ENCODE results near the gene LRRC1.

The LRRC1 gene
- 2.7 to 18.3 (median 5.7) reads per million in 9 experiments for total RNA-seq

DNA sequence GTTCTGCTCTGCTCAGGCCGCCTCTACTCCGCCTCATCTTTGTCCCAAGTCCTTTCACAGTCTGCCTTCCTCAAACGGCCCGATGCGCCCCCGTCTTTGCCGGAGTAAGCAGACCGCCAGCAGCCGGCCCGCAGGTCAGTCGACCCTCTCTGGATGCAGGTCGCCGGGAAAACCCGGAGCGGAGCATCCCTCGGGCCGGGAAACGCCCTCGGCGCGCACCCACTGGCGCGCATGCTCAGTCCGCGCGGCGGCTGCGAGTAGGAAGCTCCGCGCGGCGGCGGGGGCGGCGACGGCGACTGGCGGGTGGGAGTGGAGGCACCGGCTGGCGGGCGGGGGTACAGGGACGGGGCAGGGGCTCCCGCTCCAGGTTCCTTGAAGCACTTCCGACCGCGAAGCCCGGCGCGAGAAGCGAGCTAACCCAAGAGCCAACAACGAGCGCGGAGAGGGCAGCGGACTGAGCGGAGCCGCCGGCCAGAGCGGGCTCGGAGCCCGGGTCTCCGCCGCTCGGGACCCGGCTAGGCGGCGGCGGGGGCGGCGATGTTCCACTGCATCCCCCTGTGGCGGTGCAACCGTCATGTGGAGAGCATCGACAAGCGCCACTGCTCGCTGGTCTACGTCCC, at the start of gene LRRC1:
TSS of gene LRRC1 (plus strand) at position 286 of the 620 bp plus-strand sequence. CDS start at position 538, 252 bp downstream.
- peaks cover 13 to 24% of the 10 kb centered on the region in 2 donors for H3K27me3 Mint-ChIP-seq
- H3K9me3 Mint-ChIP-seq = no peaks in the 10 kb centered on the region
- DNase-seq (peak; percentile 73 to 76 (median 74)), ATAC-seq (replicated peaks) (peak; percentile 71)
- no peaks in the 10 kb centered on the region for H3K36me3 Mint-ChIP-seq (ENCODE audit: insufficient read depth)
- peak within 1 kb of the TSS; percentile 88 to 90 for H3K4me3 Mint-ChIP-seq
- peaks cover 30% of the 10 kb centered on the region in 2 donors for H3K4me1 Mint-ChIP-seq (ENCODE audit: low read depth in 2 of 2)
- H3K27ac Mint-ChIP-seq = peak within 1 kb of the TSS; percentile 85 to 90

DNA sequence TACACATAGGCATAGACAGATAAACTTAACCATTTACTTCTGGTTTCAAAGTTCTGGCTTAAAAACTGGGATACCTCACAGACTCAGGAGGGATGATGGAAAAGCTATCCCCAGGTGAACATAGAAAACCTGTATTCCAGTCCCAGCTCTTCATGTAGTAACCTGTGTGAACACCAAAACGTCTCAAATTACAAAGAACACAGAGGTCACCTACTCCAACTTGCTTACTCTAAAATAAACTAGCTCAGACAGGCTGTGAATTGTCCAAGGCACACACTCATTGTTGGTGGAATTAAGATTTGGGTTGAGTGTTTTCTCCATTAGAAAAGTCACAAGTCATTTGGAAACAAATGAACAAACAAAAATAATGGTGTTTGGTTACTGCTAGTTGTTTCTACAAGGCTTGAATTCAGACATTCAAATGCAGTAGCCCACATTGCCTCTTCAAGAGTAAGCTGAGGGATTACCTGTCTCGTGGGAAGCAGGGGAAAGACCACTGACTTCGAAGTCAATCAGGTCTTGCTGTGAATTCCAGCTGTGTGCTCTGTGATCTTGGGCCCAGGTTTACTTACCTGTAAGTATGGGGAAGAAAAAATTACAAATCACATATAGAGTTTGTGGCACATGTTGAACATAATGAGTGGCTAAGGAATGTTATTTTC, 48.2 kb upstream of the LRRC1 start:
- no peak for DNase-seq
- H3K27me3 Mint-ChIP-seq = peaks cover 0 to 13% of the 10 kb centered on the region in 2 donors
- H3K4me1 Mint-ChIP-seq (ENCODE audit: low read depth in 2 of 2) = peaks cover under 1 to 2% of the 10 kb centered on the region in 2 donors
- H3K27ac Mint-ChIP-seq = no peak overlapping the region
- ATAC-seq (replicated peaks) = no peak
- no peaks in the 10 kb centered on the region for H3K9me3 Mint-ChIP-seq
- H3K36me3 Mint-ChIP-seq (ENCODE audit: insufficient read depth) = no peaks in the 10 kb centered on the region
- H3K4me3 Mint-ChIP-seq = no peak overlapping the region

DNA sequence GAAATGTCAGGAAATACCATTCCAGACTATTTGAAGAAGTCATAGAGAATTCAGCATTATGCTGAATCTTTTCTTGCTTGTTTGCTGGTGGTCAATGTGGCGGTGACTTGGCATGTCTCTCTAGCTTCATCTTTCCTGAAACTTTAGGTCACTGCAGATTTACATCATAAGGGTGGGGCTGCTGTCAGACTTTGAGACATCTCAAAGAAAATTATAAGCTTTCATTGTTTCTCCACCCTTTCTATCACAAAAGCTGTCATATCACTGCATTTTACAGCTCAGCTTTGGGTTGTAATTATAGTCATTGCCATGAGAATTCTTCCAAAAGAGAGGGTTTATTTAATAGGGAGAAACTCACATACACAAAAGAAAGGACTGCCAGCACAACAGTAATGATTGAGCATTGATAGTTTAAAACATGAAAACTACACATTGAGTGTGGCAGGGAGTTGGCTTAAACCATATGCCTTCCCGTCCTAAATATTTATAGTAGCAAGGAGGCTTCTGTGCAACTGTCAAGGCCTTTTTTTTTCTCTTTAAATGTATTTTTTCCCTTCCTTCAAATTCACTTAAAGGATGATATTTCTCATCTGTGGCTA, 44.7 kb upstream of the LRRC1 start:
- Mint-ChIP-seq H3K9me3 (no peaks in the 10 kb centered on the region), H3K4me1 (ENCODE audit: low read depth in 2 of 2) (no peaks in the 10 kb centered on the region), H3K27ac (no peak overlapping the region), H3K4me3 (no peak overlapping the region), H3K36me3 (ENCODE audit: insufficient read depth) (no peaks in the 10 kb centered on the region), H3K27me3 (peaks cover 15 to 20% of the 10 kb centered on the region in 2 donors)
- ATAC-seq (replicated peaks) (no peak), DNase-seq (no peak)

DNA sequence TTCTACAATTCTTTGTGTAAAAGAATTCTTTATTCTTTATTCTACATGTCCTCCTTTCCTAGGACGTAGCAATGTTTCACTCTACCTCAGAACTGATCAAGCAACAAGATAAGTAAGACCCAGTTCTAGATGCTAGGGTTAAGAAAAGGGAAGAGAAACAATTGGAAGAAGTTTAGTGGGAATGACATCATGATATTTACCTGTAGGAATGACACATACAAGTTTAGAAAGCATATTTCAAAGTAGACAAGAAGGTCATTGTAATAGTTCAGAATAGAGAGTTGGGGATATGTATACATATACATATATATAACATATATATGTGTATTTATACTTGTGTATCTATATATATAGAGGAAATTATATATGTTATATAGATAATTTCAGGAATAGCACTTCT, 43.4 kb upstream of the LRRC1 start:
- no peak overlapping the region for H3K27ac Mint-ChIP-seq
- no peaks in the 10 kb centered on the region for H3K9me3 Mint-ChIP-seq
- H3K36me3 Mint-ChIP-seq (ENCODE audit: insufficient read depth) = no peaks in the 10 kb centered on the region
- DNase-seq = no peak
- no peak for ATAC-seq (replicated peaks)
- no peak overlapping the region for H3K4me3 Mint-ChIP-seq
- H3K4me1 Mint-ChIP-seq (ENCODE audit: low read depth in 2 of 2) = no peaks in the 10 kb centered on the region
- H3K27me3 Mint-ChIP-seq = peaks cover 15 to 26% of the 10 kb centered on the region in 2 donors

DNA sequence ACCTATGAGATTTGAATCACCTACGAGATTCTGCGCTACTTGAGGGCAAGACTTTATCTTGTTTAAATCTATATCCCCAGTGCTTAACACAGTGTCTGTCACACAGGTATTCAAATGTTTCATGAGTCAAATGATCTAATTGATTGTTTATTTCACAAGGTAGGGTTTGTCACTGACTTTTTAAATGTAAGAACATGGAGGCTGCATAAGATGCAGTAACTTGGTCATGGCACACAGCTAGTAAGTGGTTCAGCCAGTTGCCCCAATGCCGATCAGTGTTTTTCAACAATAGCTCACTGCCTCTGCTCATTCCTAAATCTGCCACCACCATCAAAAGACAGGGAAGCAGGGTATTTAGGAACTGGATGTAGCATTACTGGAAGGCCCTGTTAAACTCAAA, 42.4 kb upstream of the LRRC1 start:
- Mint-ChIP-seq H3K27me3 (peaks cover 15 to 26% of the 10 kb centered on the region in 2 donors), H3K9me3 (no peaks in the 10 kb centered on the region), H3K36me3 (ENCODE audit: insufficient read depth) (no peaks in the 10 kb centered on the region), H3K4me3 (no peak overlapping the region), H3K4me1 (ENCODE audit: low read depth in 2 of 2) (no peaks in the 10 kb centered on the region), H3K27ac (no peak overlapping the region)
- no peak for DNase-seq
- ATAC-seq (replicated peaks) = no peak

DNA sequence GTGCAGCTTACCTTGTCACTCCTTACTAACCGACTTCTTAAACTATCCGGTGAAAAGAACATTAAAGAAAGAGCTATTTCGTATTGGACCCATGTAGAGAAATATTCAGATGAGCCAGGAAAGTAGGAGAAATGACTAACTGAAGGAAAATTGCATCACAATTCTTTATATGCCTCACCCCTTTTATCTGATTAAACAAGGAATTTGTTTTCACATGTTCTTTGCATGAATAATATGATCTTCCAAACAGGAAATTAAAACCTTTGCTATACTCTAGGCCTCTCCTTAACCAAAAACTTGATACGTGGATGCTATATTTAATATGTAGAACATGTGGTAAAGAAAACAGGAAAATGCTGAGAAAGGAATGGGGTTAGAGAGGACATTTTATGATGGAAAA, 41.9 kb upstream of the LRRC1 start:
- H3K4me1 Mint-ChIP-seq (ENCODE audit: low read depth in 2 of 2) = no peaks in the 10 kb centered on the region
- peaks cover 15 to 26% of the 10 kb centered on the region in 2 donors for H3K27me3 Mint-ChIP-seq
- no peak overlapping the region for H3K27ac Mint-ChIP-seq
- H3K4me3 Mint-ChIP-seq = no peak overlapping the region
- H3K9me3 Mint-ChIP-seq = no peaks in the 10 kb centered on the region
- ATAC-seq (replicated peaks) (no peak), DNase-seq (no peak)
- H3K36me3 Mint-ChIP-seq (ENCODE audit: insufficient read depth) = no peaks in the 10 kb centered on the region

DNA sequence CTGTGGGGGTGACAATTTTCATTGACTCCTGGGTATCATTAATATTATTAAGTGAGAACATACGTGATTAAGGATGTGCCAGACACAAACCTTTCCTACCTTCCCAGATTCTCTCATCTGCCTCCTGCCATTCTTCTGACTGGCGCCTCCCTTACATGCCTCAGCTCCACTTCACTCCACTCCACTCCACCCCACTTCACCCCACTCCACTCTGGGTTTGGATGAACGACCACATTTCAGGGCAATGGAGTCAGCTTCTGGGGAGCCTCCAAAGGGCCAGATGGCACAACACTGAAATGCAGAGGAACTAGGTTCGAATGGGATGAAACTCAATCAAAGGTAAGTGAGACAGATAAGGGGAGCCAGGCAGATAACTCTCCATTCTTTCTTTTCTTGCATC, 40.5 kb upstream of the LRRC1 start:
- no peaks in the 10 kb centered on the region for H3K9me3 Mint-ChIP-seq
- no peak overlapping the region for H3K4me3 Mint-ChIP-seq
- ATAC-seq (replicated peaks) = no peak
- no peak overlapping the region for H3K27ac Mint-ChIP-seq
- peaks cover 15 to 29% of the 10 kb centered on the region in 2 donors for H3K27me3 Mint-ChIP-seq
- no peaks in the 10 kb centered on the region for H3K4me1 Mint-ChIP-seq (ENCODE audit: low read depth in 2 of 2)
- DNase-seq = no peak
- no peaks in the 10 kb centered on the region for H3K36me3 Mint-ChIP-seq (ENCODE audit: insufficient read depth)

DNA sequence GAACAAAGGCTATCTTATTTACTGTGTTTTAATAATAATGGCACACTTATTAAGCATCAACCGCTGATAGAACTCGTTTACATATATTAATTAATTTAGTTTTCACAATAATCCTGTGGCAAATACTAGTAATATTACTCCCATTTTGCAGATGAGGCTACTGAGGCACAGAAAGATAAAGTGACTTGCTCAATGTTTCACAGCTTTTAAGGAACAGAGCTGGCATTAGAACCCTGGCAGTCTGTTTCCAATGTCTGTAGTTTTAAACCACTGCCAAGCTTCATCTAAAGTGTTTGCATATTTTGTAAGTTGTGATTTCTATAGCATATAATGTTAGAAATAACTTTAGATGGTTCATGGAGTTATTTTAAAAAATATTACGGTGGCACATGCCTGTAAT, 38.4 kb upstream of the LRRC1 start:
- H3K4me1 Mint-ChIP-seq (ENCODE audit: low read depth in 2 of 2) = no peaks in the 10 kb centered on the region
- H3K27me3 Mint-ChIP-seq = peaks cover 15 to 24% of the 10 kb centered on the region in 2 donors
- H3K36me3 Mint-ChIP-seq (ENCODE audit: insufficient read depth) = no peaks in the 10 kb centered on the region
- no peak overlapping the region for H3K4me3 Mint-ChIP-seq
- H3K9me3 Mint-ChIP-seq = no peaks in the 10 kb centered on the region
- ATAC-seq (replicated peaks) (no peak), DNase-seq (no peak)
- no peak overlapping the region for H3K27ac Mint-ChIP-seq

DNA sequence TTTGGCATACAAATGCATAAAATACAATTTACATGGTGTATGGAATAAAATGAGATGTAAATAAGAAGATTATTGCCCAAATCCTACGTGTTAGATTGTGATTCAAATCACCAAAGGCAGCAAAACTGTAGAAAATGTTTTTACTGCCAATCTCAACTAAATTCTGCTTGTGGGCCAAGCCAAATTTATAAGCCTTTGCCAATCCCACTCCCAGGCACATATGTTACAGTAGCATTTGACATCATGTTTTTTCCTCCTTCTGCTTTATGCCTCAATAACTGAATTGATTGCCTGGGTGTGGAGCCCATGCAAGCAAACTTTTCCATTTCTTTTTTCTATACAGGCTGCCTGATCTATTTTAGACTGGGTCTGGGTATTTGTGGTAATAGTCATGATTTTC, 36.3 kb upstream of the LRRC1 start:
- Mint-ChIP-seq H3K27ac (no peak overlapping the region), H3K9me3 (no peaks in the 10 kb centered on the region), H3K36me3 (ENCODE audit: insufficient read depth) (no peaks in the 10 kb centered on the region), H3K27me3 (peaks cover 15 to 23% of the 10 kb centered on the region in 2 donors), H3K4me3 (no peak overlapping the region), H3K4me1 (ENCODE audit: low read depth in 2 of 2) (no peaks in the 10 kb centered on the region)
- DNase-seq = no peak
- no peak for ATAC-seq (replicated peaks)

DNA sequence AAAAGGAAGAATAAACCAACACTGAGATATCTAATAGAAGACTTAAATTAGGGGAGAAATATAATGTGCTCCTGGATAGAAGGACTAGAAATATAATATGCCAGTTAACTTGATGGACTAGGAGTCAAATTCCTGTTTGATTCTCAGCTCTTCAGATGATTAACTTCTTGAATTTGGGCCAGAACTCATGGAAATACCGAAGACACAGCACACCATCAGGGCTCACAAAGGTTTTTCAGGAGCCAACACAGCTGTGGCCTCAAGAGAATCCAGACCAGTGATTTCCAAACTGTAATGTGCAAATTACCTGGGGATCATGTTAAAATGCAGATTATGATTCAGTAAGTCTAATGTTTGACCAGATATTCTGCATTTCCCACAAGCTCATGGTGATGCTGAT, 33.8 kb upstream of the LRRC1 start:
- ATAC-seq (replicated peaks) = no peak
- Mint-ChIP-seq H3K36me3 (ENCODE audit: insufficient read depth) (no peaks in the 10 kb centered on the region), H3K4me3 (no peak overlapping the region), H3K9me3 (no peaks in the 10 kb centered on the region), H3K27ac (no peak overlapping the region), H3K4me1 (ENCODE audit: low read depth in 2 of 2) (no peaks in the 10 kb centered on the region), H3K27me3 (peaks cover 24 to 30% of the 10 kb centered on the region in 2 donors)
- no peak for DNase-seq

DNA sequence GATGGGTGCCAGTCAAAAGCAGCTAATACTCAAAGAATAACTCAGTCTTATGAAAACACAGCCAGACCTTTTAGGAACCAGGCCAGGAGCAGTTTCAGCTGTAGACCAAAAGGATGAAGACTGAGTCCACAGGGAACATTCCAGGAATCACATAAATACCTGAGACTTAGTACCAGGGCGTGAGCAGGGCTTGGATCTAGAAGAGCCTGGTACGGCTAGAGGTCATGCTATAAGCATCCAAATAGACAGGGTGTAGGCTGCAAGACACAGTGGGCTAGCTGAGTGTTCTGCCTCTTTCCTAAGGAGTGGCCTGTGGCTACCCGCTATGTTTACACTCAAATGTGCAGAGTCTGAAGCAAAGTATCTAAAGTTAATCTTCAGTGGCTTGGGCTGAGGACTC, 29.5 kb upstream of the LRRC1 start:
- Mint-ChIP-seq H3K36me3 (ENCODE audit: insufficient read depth) (no peaks in the 10 kb centered on the region), H3K9me3 (peaks cover 0 to 1% of the 10 kb centered on the region in 2 donors), H3K27me3 (peaks cover 30 to 36% of the 10 kb centered on the region in 2 donors), H3K4me3 (no peak overlapping the region), H3K4me1 (ENCODE audit: low read depth in 2 of 2) (no peaks in the 10 kb centered on the region), H3K27ac (no peak overlapping the region)
- DNase-seq = no peak
- no peak for ATAC-seq (replicated peaks)

DNA sequence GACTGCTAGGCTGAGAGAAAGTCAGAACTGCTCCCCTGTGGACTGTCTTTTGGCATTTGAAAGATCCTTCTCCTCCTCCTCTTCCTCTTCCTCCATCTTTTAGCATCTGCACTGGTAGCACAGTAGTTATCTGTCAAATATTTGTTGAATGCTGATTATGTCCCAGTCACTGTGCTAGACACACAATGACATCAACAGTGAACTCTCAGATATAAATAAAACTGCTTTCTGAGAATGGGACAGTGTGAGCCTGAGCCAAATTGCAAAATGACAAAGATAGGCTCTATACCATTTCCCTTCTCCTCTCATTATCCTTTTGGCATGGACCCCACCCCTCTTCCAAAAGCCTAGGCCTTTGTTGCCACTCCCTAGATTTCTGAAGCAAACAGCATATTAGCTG, 27.9 kb upstream of the LRRC1 start:
- Mint-ChIP-seq H3K27me3 (peaks cover 36 to 37% of the 10 kb centered on the region in 2 donors), H3K9me3 (peaks cover 0 to 1% of the 10 kb centered on the region in 2 donors), H3K4me1 (ENCODE audit: low read depth in 2 of 2) (no peaks in the 10 kb centered on the region), H3K4me3 (no peak overlapping the region), H3K36me3 (ENCODE audit: insufficient read depth) (no peaks in the 10 kb centered on the region), H3K27ac (no peak overlapping the region)
- DNase-seq (no peak), ATAC-seq (replicated peaks) (no peak)

DNA sequence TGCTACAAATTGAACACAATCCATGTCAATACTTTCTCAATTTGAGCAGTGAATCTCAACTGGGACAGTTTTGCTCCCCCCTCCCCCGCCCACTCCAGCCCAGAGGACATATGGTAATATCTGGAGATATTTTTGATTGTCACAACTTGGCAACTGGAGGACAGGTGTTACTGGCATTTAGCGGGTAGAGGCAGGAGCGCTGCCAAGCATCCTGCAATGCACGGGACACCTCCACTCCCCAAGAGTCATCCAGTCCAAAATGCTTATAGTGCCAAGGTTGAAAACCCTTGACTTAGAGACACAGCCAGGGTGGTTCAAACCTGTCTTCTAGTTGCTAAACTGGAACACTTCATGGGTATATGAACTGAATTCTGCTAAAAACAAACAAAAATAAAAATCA, 26.9 kb upstream of the LRRC1 start:
- H3K27me3 Mint-ChIP-seq = peaks cover 37 to 38% of the 10 kb centered on the region in 2 donors
- DNase-seq (no peak), ATAC-seq (replicated peaks) (no peak)
- H3K27ac Mint-ChIP-seq = no peak overlapping the region
- H3K36me3 Mint-ChIP-seq (ENCODE audit: insufficient read depth) = no peaks in the 10 kb centered on the region
- H3K4me1 Mint-ChIP-seq (ENCODE audit: low read depth in 2 of 2) = no peaks in the 10 kb centered on the region
- peaks cover 0 to 1% of the 10 kb centered on the region in 2 donors for H3K9me3 Mint-ChIP-seq
- no peak overlapping the region for H3K4me3 Mint-ChIP-seq

DNA sequence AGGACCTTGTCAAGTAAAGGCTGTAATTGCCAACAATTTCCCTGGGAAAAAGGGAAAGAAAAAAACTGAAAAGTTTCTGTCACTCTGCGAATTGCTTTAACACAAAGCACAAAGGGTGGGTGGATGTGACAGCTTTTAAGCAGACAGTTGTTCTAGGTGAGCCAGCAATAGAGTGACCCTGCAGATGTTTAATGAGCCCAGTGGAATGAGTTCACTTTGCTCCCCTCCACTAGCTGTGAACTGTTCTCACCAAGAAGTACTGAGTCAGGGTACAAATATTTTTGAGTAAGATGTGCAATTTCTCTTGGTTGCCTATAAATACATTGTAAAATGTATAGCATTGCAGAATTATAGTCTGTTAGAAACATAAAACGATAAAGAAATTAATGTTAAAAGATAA, 26.2 kb upstream of the LRRC1 start:
- DNase-seq (no peak), ATAC-seq (replicated peaks) (no peak)

More for the DNA sequence above, 26.2 kb upstream of the LRRC1 start:
- Mint-ChIP-seq H3K36me3 (ENCODE audit: insufficient read depth) (no peaks in the 10 kb centered on the region), H3K4me1 (ENCODE audit: low read depth in 2 of 2) (no peaks in the 10 kb centered on the region), H3K27me3 (peaks cover 33 to 36% of the 10 kb centered on the region in 2 donors), H3K4me3 (no peak overlapping the region), H3K27ac (no peak overlapping the region), H3K9me3 (peaks cover 0 to 1% of the 10 kb centered on the region in 2 donors)

Measured in effector memory CD8-positive, alpha-beta T cell (primary cell).